Neural crest cell (in vitro differentiated cells): ENCODE data around the gene EME1. TPM values are rescaled to one million over a fixed set of nuclear protein-coding genes. Genes with fewer than 3 reads are reported as not detected.
"Not testable (repeated sequence)": the region's sequence is repeated elsewhere in the genome, so short reads cannot be mapped to it uniquely, and the experiment has no call there.

Experiments used
- DNase-seq: peaks from one replicate; pipeline ENCODE4 v3.0.0; 2021; ENCODE audit warnings: low read depth, mixed read lengths, low spot score
- H3K27ac Mint-ChIP-seq: one replicate; pipeline ENCODE4 v1.8.0; 2021; ENCODE audit warnings: mild to moderate bottlenecking, mixed read lengths; ENCODE audit not compliant: unreplicated experiment
- H3K27me3 Mint-ChIP-seq: 2 replicates; pipeline ENCODE4 v1.8.0; 2021; ENCODE audit warnings: low read depth, mild to moderate bottlenecking, mixed read lengths
- H3K36me3 Mint-ChIP-seq: 2 replicates; pipeline ENCODE4 v1.8.0; 2021; ENCODE audit warnings: low read depth, mild to moderate bottlenecking, mixed read lengths
- H3K4me1 Mint-ChIP-seq: 2 replicates; pipeline ENCODE4 v1.8.0; 2021; ENCODE audit warnings: mixed read lengths
- H3K4me3 Mint-ChIP-seq: one replicate; pipeline ENCODE4 v1.8.0; 2021; ENCODE audit warnings: mild to moderate bottlenecking, mixed read lengths
- H3K9me3 Mint-ChIP-seq: 2 replicates; pipeline ENCODE4 v1.8.0; 2021; ENCODE audit warnings: mixed read lengths
- CTCF ChIP-seq: fragments of 200-600 bp; sonication (generic); conservative IDR thresholded peaks from 2 replicates; pipeline ENCODE4 v1.5.0; 2021; ENCODE audit warnings: antibody characterized with exemption, mild to moderate bottlenecking
- total RNA-seq: library from RNA; stranded (reverse); gene quantifications from 2 replicates; pipeline ENCODE4 v1.2.1, GENCODE V29; 2021

EME1 gene
- total RNA-seq, 1 donor from 2014 or later: 31.4 TPM

GRCh38 chr17:50330151-50330775, 42.8 kb upstream of the EME1 start:
- DNase-seq: no peak
- peak overlapping the region; percentile 13 for H3K27ac Mint-ChIP-seq
- no peak for TF ChIP-seq CTCF
- no peaks in the 10 kb centered on the region for H3K27me3 Mint-ChIP-seq
- H3K36me3 Mint-ChIP-seq: no peaks in the 10 kb centered on the region
- H3K4me1 Mint-ChIP-seq: peaks cover 10% of the 10 kb centered on the region
- H3K4me3 Mint-ChIP-seq: no peak overlapping the region
- no peaks in the 10 kb centered on the region for H3K9me3 Mint-ChIP-seq

GRCh38 chr17:50331085-50331791, 41.8 kb upstream of the EME1 start:
- H3K27ac Mint-ChIP-seq: no peak overlapping the region
- no peak overlapping the region for H3K4me3 Mint-ChIP-seq
- no peak for TF ChIP-seq CTCF
- no peaks in the 10 kb centered on the region for H3K36me3 Mint-ChIP-seq
- H3K27me3 Mint-ChIP-seq: no peaks in the 10 kb centered on the region
- H3K4me1 Mint-ChIP-seq: peaks cover 10% of the 10 kb centered on the region
- no peaks in the 10 kb centered on the region for H3K9me3 Mint-ChIP-seq
- DNase-seq: no peak

GRCh38 chr17:50332196-50332595, 40.8 kb upstream of the EME1 start:
- Mint-ChIP-seq H3K9me3 (no peaks in the 10 kb centered on the region), H3K4me1 (peaks cover 10% of the 10 kb centered on the region), H3K4me3 (no peak overlapping the region), H3K36me3 (no peaks in the 10 kb centered on the region), H3K27me3 (no peaks in the 10 kb centered on the region), H3K27ac (no peak overlapping the region)
- no peak for DNase-seq
- no peak for TF ChIP-seq CTCF

GRCh38 chr17:50333291-50334057, 39.6 kb upstream of the EME1 start:
- not testable (repeated sequence) for H3K9me3 Mint-ChIP-seq

GRCh38 chr17:50337956-50338355, 35.1 kb upstream of the EME1 start:
- H3K4me3 Mint-ChIP-seq: no peak overlapping the region
- H3K27me3 Mint-ChIP-seq: no peaks in the 10 kb centered on the region
- DNase-seq: no peak
- H3K4me1 Mint-ChIP-seq: peaks cover 10% of the 10 kb centered on the region
- no peak for TF ChIP-seq CTCF
- H3K36me3 Mint-ChIP-seq: peaks cover 2% of the 10 kb centered on the region
- H3K27ac Mint-ChIP-seq: no peak overlapping the region
- peaks cover 3% of the 10 kb centered on the region for H3K9me3 Mint-ChIP-seq

More at GRCh38 chr17:50333291-50334057, 39.6 kb upstream of the EME1 start:
- not testable (repeated sequence) for H3K36me3 Mint-ChIP-seq, H3K27me3 Mint-ChIP-seq, DNase-seq, H3K4me1 Mint-ChIP-seq
- Mint-ChIP-seq H3K4me3 (peak overlapping the region; percentile 34), H3K27ac (peak overlapping the region; percentile 76)

- Mint-ChIP-seq H3K9me3 (peaks cover 3% of the 10 kb centered on the region), H3K4me3 (no peak overlapping the region), H3K4me1 (peaks cover 6% of the 10 kb centered on the region), H3K27ac (no peak overlapping the region), H3K27me3 (no peaks in the 10 kb centered on the region), H3K36me3 (peaks cover 2% of the 10 kb centered on the region)
- no peak for DNase-seq
- TF ChIP-seq CTCF: no peak
These were observed 34.4 kb upstream of the EME1 start for GRCh38 chr17:50338645-50339044.
